ENCODE measurements around the gene CALCR. TPM values are rescaled to one million over a fixed set of nuclear protein-coding genes. Genes with fewer than 3 reads are reported as not detected.

Gene CALCR
- total RNA-seq, 1 experiment from 2014 or later: 0.10 TPM

MicroRNAs encoded within 50 kb of the gene (microRNA counts, 767-probe panel; counts per million panel counts)
- microRNA hsa-miR-489 (not detected), microRNA hsa-miR-653 (not detected)

Small RNAs within 50 kb of the gene (microRNA-seq; reads per million reads assigned to microRNA genes)
- gene MIR489 (ENCODE audit: borderline number of aligned reads) (4.0 reads per million, percentile 4 among the genes with 10 or more reads in this experiment), gene MIR653 (ENCODE audit: borderline number of aligned reads) (15.3 reads per million, percentile 37 among the genes with 10 or more reads in this experiment)
